ENCODE data around the gene NKAPD1.
"Not testable (repeated sequence)": the region's sequence is repeated elsewhere in the genome, so short reads cannot be mapped to it uniquely, and the experiment has no call there.

NKAPD1 gene

DNA sequence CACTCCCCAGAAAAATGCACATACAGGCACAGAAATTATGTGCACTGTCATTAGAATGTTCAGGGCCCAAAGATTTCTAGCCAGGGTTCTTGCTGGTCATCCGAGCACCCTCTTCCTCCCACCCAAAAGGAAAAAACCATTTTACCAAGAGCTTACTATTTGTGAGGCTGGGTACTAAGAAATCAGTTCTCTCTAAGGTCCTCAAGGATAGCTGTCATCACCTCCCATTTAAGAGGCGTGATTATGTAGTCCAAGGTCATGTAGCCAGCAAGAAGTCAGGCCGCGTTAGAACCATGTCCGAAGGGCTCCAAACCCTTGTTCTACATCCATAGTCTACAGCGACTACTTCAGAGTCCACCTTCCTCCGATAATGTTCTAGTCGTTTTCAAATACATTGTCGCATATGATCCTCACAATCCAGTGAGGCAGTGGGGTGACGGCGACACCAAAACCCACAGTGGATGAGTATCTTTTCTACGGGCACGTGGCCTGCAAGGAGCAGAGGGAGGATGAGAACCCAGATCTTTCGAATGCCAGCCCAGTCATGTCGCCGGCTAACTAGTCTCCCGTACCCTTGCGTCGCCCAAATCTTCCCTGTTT is 11.8 kb downstream of the NKAPD1 start:
- DNase-seq: peak; percentile 46
- H2BK15ac ChIP-seq (ENCODE audit: low read depth, poor library complexity, severe bottlenecking): no peak overlapping the region
- no peaks in the 10 kb centered on the region for H3K27me3 ChIP-seq (ENCODE audit: control insufficient read depth in 1 of 2, insufficient read depth in 1 of 2, low read length in 2 of 2)
- peak overlapping the region in 1 of 2 experiments; percentile 72 for H3K14ac ChIP-seq (ENCODE audit: low read length in 2 of 2)
- H2BK120ac ChIP-seq (ENCODE audit: low read depth, low read length): no peak overlapping the region
- H2BK12ac ChIP-seq (ENCODE audit: low read length in 2 of 2): no peak overlapping the region
- peak overlapping the region; percentile 96 for H3K9ac ChIP-seq (ENCODE audit: low read length)
- peak overlapping the region; percentile 86 for H4K91ac ChIP-seq (ENCODE audit: low read length)
- no peak overlapping the region for H2BK5ac ChIP-seq (ENCODE audit: low read depth, low read length, poor library complexity, severe bottlenecking)
- H3K18ac ChIP-seq (ENCODE audit: low read depth in 1 of 2, low read length in 2 of 2): peak overlapping the region; percentile 3 to 44
- no peak overlapping the region for H2AK5ac ChIP-seq (ENCODE audit: low read length, severe bottlenecking)
- peak overlapping the region; percentile 3 for H3K27ac ChIP-seq (ENCODE audit: low read length, poor library complexity, severe bottlenecking)
- H3K79me1 ChIP-seq (replicated peaks; ENCODE audit: low read length, poor library complexity, severe bottlenecking): peaks cover 15% of the 10 kb centered on the region
- H4K8ac ChIP-seq (ENCODE audit: low read length): peak overlapping the region; percentile 95
- peaks cover 5% of the 10 kb centered on the region for H3K4me1 ChIP-seq (ENCODE audit: control insufficient read depth, insufficient read depth, low read depth, low read length)
- peak overlapping the region in 1 of 2 experiments; percentile 11 for H3K23ac ChIP-seq (ENCODE audit: low read length in 2 of 2)
- H3K4me2 ChIP-seq (ENCODE audit: low read length, poor library complexity, severe bottlenecking): peak overlapping the region; percentile 70
- WGBS: 2% methylated on average over 18 of the region's 19 CpGs
- peak overlapping the region; percentile 71 to 85 for H3K4me3 ChIP-seq (ENCODE audit: insufficient read depth in 1 of 2, low read depth in 1 of 2, low read length in 2 of 2)
- peak overlapping the region; percentile 10 for H2AFZ ChIP-seq (ENCODE audit: low read depth, low read length)
- H3K9me3 ChIP-seq (ENCODE audit: control insufficient read depth, low read length): no peaks in the 10 kb centered on the region
- peak overlapping the region in 1 of 2 experiments; percentile 15 for H3K4ac ChIP-seq (ENCODE audit: low read depth in 1 of 2, low read length in 2 of 2)
- peaks cover 11 to 70% of the 10 kb centered on the region in 2 experiments for H3K36me3 ChIP-seq (ENCODE audit: control insufficient read depth in 1 of 2, insufficient read depth in 2 of 2, low read depth in 1 of 2, low read length in 2 of 2)

DNA sequence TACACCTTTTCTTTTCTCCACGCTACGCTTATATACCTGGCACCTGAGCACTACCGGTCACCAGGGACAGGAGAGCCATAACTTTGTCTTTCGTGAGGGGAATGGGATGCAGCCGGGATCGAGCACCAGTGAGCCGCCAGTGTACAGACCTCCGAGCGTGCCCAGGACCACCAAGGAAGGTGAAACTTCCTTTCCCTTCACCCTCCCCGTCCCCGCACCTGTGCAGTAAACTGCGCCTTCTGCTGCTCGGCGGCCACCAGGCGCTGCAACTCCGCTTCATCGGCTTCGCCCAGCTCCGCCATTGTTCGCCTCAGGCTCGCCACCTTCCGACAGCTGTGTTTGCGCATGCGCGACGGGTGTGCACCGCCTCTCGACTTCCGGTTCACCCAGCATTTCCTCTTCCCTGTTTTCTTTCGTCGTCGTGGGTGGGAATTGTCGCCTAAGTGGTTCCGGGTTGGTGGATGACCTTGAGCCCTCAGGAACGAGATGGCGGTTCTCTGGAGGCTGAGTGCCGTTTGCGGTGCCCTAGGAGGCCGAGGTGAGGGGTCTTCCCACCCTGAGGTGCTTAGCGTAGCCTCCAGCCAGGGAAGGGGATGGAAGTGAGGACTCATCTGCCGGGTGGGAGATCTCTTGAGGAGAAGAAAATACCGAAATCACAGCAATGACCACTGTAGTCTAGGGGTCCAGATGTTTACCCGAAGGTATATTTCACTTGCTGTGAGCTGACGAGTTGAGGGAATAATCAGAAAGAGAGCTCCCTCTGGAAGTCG is 12.5 kb downstream of the NKAPD1 start, which contains the start of the genes SDHD and TIMM8B:
Gene SDHD (plus strand): TSS at position 452 of the 770 bp plus-strand sequence. CDS start 35 bp downstream, at position 487.
Gene TIMM8B (minus strand): TSS at position 335 of the 770 bp plus-strand sequence. CDS start 33 bp downstream, at position 302.
- Histone ChIP-seq H2AFZ (ENCODE audit: low read depth, low read length) (peak within 1 kb of the TSS; percentile 18), H3K4me3 (ENCODE audit: insufficient read depth in 1 of 2, low read depth in 1 of 2, low read length in 2 of 2) (peak within 1 kb of the TSS; percentile 71 to 85), H2AK5ac (ENCODE audit: low read length, severe bottlenecking) (peak within 1 kb of the TSS; percentile 32), H3K9me3 (ENCODE audit: control insufficient read depth, low read length) (no peaks in the 10 kb centered on the region), H3K79me1 (replicated peaks; ENCODE audit: low read length, poor library complexity, severe bottlenecking) (peaks cover 19% of the 10 kb centered on the region), H3K23ac (ENCODE audit: low read length in 2 of 2) (peak within 1 kb of the TSS in 1 of 2 experiments; percentile 29), H2BK12ac (ENCODE audit: low read length in 2 of 2) (no peak within 1 kb of the TSS), H3K14ac (ENCODE audit: low read length in 2 of 2) (peak within 1 kb of the TSS in 1 of 2 experiments; percentile 72), H3K36me3 (ENCODE audit: control insufficient read depth in 1 of 2, insufficient read depth in 2 of 2, low read depth in 1 of 2, low read length in 2 of 2) (peaks cover 8 to 75% of the 10 kb centered on the region in 2 experiments), H3K27me3 (ENCODE audit: control insufficient read depth in 1 of 2, insufficient read depth in 1 of 2, low read length in 2 of 2) (no peaks in the 10 kb centered on the region), H3K4me1 (ENCODE audit: control insufficient read depth, insufficient read depth, low read depth, low read length) (peaks cover 5% of the 10 kb centered on the region), H3K18ac (ENCODE audit: low read depth in 1 of 2, low read length in 2 of 2) (peak within 1 kb of the TSS; percentile 45 to 92), H3K9ac (ENCODE audit: low read length) (peak within 1 kb of the TSS; percentile 96), H3K4ac (ENCODE audit: low read depth in 1 of 2, low read length in 2 of 2) (peak within 1 kb of the TSS; percentile 71), H4K91ac (ENCODE audit: low read length) (peak within 1 kb of the TSS; percentile 86), H2BK120ac (ENCODE audit: low read depth, low read length) (no peak within 1 kb of the TSS), H2BK15ac (ENCODE audit: low read depth, poor library complexity, severe bottlenecking) (no peak within 1 kb of the TSS), H4K8ac (ENCODE audit: low read length) (peak within 1 kb of the TSS; percentile 95), H3K4me2 (ENCODE audit: low read length, poor library complexity, severe bottlenecking) (peak within 1 kb of the TSS; percentile 87), H2BK5ac (ENCODE audit: low read depth, low read length, poor library complexity, severe bottlenecking) (no peak within 1 kb of the TSS), H3K27ac (ENCODE audit: low read length, poor library complexity, severe bottlenecking) (peak within 1 kb of the TSS; percentile 14)
- DNase-seq: peak; percentile 97
- 0% methylated on average over 35 of the region's 45 CpGs for WGBS

DNA sequence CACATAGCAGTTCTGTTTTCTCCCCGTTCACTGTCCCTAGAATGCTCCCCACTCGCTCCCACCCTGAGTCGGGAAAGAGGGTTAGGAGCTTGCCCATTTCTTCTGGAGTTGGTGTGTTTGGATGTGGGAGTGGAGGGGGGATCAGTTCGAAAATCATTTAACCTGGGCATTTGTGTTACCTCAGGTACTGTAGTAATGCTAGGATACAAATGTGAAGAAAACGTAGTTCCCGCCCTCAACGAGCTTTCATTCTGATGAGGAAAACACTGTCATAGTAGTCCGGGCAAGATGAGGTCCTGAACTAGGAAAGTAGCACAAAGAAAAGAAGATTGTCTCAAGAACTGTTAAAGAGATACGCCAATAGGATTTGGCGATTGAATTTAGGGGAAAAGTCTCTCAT is 13.1 kb downstream of the NKAPD1 start:
- H3K23ac ChIP-seq (ENCODE audit: low read length in 2 of 2): peak overlapping the region in 1 of 2 experiments; percentile 29
- H3K4me1 ChIP-seq (ENCODE audit: control insufficient read depth, insufficient read depth, low read depth, low read length): peaks cover 5% of the 10 kb centered on the region
- H3K27ac ChIP-seq (ENCODE audit: low read length, poor library complexity, severe bottlenecking): peak overlapping the region; percentile 14
- peak overlapping the region; percentile 32 for H2AK5ac ChIP-seq (ENCODE audit: low read length, severe bottlenecking)
- WGBS: 27% methylated on average over 10 of the region's 10 CpGs
- peak overlapping the region; percentile 87 for H4K8ac ChIP-seq (ENCODE audit: low read length)
- H3K9ac ChIP-seq (ENCODE audit: low read length): peak overlapping the region; percentile 96
- H2BK120ac ChIP-seq (ENCODE audit: low read depth, low read length): no peak overlapping the region
- H3K9me3 ChIP-seq (ENCODE audit: control insufficient read depth, low read length): no peaks in the 10 kb centered on the region
- no peak overlapping the region for H2BK12ac ChIP-seq (ENCODE audit: low read length in 2 of 2)
- no peak overlapping the region for H4K91ac ChIP-seq (ENCODE audit: low read length)
- H3K4me3 ChIP-seq (ENCODE audit: insufficient read depth in 1 of 2, low read depth in 1 of 2, low read length in 2 of 2): peak overlapping the region; percentile 71 to 85
- H3K36me3 ChIP-seq (ENCODE audit: control insufficient read depth in 1 of 2, insufficient read depth in 2 of 2, low read depth in 1 of 2, low read length in 2 of 2): peaks cover 11 to 75% of the 10 kb centered on the region in 2 experiments
- H2BK15ac ChIP-seq (ENCODE audit: low read depth, poor library complexity, severe bottlenecking): no peak overlapping the region
- no peak for DNase-seq
- H3K4me2 ChIP-seq (ENCODE audit: low read length, poor library complexity, severe bottlenecking): peak overlapping the region; percentile 87
- H2BK5ac ChIP-seq (ENCODE audit: low read depth, low read length, poor library complexity, severe bottlenecking): no peak overlapping the region
- H2AFZ ChIP-seq (ENCODE audit: low read depth, low read length): peak overlapping the region; percentile 18
- H3K4ac ChIP-seq (ENCODE audit: low read depth in 1 of 2, low read length in 2 of 2): peak overlapping the region; percentile 71
- H3K27me3 ChIP-seq (ENCODE audit: control insufficient read depth in 1 of 2, insufficient read depth in 1 of 2, low read length in 2 of 2): no peaks in the 10 kb centered on the region
- H3K79me1 ChIP-seq (replicated peaks; ENCODE audit: low read length, poor library complexity, severe bottlenecking): peaks cover 19% of the 10 kb centered on the region
- H3K18ac ChIP-seq (ENCODE audit: low read depth in 1 of 2, low read length in 2 of 2): peak overlapping the region; percentile 45 to 92
- peak overlapping the region in 1 of 2 experiments; percentile 49 for H3K14ac ChIP-seq (ENCODE audit: low read length in 2 of 2)

DNA sequence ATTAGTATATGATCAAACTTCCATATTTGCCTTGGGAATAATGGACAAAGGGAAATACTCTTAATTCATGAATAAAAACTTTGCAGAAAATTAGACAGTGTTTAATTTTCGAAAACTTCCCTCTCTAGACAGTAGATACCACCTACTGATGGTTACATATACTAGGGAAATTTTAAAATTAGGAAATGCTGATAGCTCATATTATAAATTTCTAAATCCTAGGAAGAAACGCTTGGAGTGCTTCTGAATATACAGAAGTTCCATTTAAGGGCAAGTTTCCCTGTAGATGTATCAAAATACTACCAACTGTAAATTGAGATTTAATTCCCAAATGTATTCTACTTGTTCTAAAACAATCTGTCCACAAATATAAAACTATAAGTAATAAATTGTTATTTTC is 21.2 kb downstream of the NKAPD1 start:
- no CpG with 5 or more reads among the region's 2 CpGs for WGBS
- not testable (repeated sequence) for H3K9ac ChIP-seq (ENCODE audit: low read length); H3K27me3 ChIP-seq (ENCODE audit: control insufficient read depth in 1 of 2, insufficient read depth in 1 of 2, low read length in 2 of 2); H3K18ac ChIP-seq (ENCODE audit: low read depth in 1 of 2, low read length in 2 of 2); H3K79me1 ChIP-seq (replicated peaks; ENCODE audit: low read length, poor library complexity, severe bottlenecking); H2AK5ac ChIP-seq (ENCODE audit: low read length, severe bottlenecking); DNase-seq; H2BK12ac ChIP-seq (ENCODE audit: low read length in 2 of 2); H3K23ac ChIP-seq (ENCODE audit: low read length in 2 of 2); H4K91ac ChIP-seq (ENCODE audit: low read length); H4K8ac ChIP-seq (ENCODE audit: low read length); H3K9me3 ChIP-seq (ENCODE audit: control insufficient read depth, low read length); H3K27ac ChIP-seq (ENCODE audit: low read length, poor library complexity, severe bottlenecking); H2BK120ac ChIP-seq (ENCODE audit: low read depth, low read length); H2BK15ac ChIP-seq (ENCODE audit: low read depth, poor library complexity, severe bottlenecking); H3K4me1 ChIP-seq (ENCODE audit: control insufficient read depth, insufficient read depth, low read depth, low read length); H3K4ac ChIP-seq (ENCODE audit: low read depth in 1 of 2, low read length in 2 of 2); H3K4me2 ChIP-seq (ENCODE audit: low read length, poor library complexity, severe bottlenecking); H2BK5ac ChIP-seq (ENCODE audit: low read depth, low read length, poor library complexity, severe bottlenecking); H3K4me3 ChIP-seq (ENCODE audit: insufficient read depth in 1 of 2, low read depth in 1 of 2, low read length in 2 of 2); H3K14ac ChIP-seq (ENCODE audit: low read length in 2 of 2); H2AFZ ChIP-seq (ENCODE audit: low read depth, low read length)
- H3K36me3 ChIP-seq (ENCODE audit: control insufficient read depth in 1 of 2, insufficient read depth in 2 of 2, low read depth in 1 of 2, low read length in 2 of 2): peaks cover 16 to 70% of the 10 kb centered on the region in 2 experiments
